Embryonic facial prominence (tissue), 1 donor: ENCODE measurements around the gene RNPEP.
"Not testable (repeated sequence)": the region's sequence is repeated elsewhere in the genome, so short reads cannot be mapped to it uniquely, and the experiment has no call there.

Experiments
- DNase-seq: peaks from one replicate; pipeline ENCODE4 v3.0.0-alpha.2; 2016; ENCODE audit errors: extremely low spot score

Gene RNPEP

GRCh38 chr1:202010180-202011015 lies 27.9 kb downstream of the RNPEP start, which contains the start of gene ELF3:
Gene ELF3, plus strand, starts transcription at chr1:202010587. Its CDS starts 550 bp downstream, at chr1:202011137.
- DNase-seq: no peak

GRCh38 chr1:202011994-202012393 lies 29.5 kb downstream of the RNPEP start:
- DNase-seq: no peak

- no peak for DNase-seq
Measured at GRCh38 chr1:202012544-202013478, 30.4 kb downstream of the RNPEP start.

- DNase-seq: no peak
Measured at GRCh38 chr1:202013603-202014002, 31.2 kb downstream of the RNPEP start.

- DNase-seq: no peak
Measured at GRCh38 chr1:202014060-202014459, 31.6 kb downstream of the RNPEP start.

GRCh38 chr1:202014915-202015661 lies 32.6 kb downstream of the RNPEP start:
- DNase-seq: no peak

- DNase-seq: no peak
Measured at GRCh38 chr1:202015662-202015937, 33.2 kb downstream of the RNPEP start.

GRCh38 chr1:202016022-202016810 lies 33.8 kb downstream of the RNPEP start:
- DNase-seq: no peak

- no peak for DNase-seq
Measured at GRCh38 chr1:202016811-202017748, 34.6 kb downstream of the RNPEP start.

GRCh38 chr1:202017749-202018467 lies 35.5 kb downstream of the RNPEP start:
- no peak for DNase-seq

- DNase-seq: no peak
Measured at GRCh38 chr1:202018468-202019234, 36.2 kb downstream of the RNPEP start.

- not testable (repeated sequence) for DNase-seq
Measured at GRCh38 chr1:202019235-202019558, 36.7 kb downstream of the RNPEP start.

GRCh38 chr1:202023001-202023433 lies 40.6 kb downstream of the RNPEP start:
- DNase-seq: no peak

GRCh38 chr1:202029171-202029665 lies 46.8 kb downstream of the RNPEP start:
- DNase-seq: no peak

GRCh38 chr1:202029727-202030126 lies 47.3 kb downstream of the RNPEP start:
- no peak for DNase-seq

GRCh38 chr1:202031796-202032195 lies 49.3 kb downstream of the RNPEP start:
- DNase-seq: no peak

- DNase-seq: no peak
Measured at GRCh38 chr1:202034149-202034682, 51.8 kb downstream of the RNPEP start.
